ENCODE measurements around the gene MACROD2.
"Not testable (repeated sequence)": the region's sequence is repeated elsewhere in the genome, so short reads cannot be mapped to it uniquely, and the experiment has no call there.

DNA sequence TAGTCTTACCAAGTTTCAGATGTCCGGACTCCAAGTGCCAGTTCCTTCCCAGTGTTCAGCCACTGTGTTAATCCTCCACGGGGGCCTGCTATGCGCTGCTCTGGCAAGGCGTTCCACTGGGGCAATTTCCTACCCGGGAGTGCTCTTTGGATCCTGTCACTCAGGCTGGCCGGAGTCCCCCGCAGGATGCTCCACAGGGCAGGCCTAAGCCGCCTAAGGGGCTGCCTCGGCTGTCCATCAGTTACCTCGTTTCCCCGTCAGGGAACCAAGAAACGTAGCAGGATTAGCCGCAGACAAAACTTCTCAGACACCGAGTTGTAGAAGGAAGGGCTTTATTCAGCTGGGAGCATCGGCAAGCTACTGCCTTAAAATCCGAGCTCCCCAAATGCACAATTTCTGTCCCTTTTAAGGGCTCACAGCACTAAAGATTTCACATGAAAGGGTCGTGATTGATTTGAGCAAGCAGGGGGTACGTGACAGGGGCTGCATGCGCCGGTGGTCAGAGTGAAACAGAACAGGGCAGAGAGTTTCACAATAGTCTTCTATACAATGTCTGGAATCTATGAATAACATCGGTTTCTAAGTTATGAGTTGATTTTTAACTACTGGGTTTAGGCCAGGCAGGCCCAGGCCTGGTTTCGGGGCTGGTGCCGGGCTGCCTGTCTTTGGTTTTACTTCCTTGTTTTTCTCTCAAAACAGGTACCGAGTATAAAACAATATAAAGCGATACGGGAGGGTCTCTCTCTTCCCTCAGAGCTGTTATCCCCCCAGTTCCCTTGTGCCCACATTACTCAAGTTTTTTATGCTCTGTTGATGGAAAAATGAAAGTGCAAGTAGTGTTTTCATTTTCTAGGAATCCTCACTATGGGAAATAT lies 1990.4 kb downstream of the MACROD2 start:
- TF ChIP-seq, protein P1, sequence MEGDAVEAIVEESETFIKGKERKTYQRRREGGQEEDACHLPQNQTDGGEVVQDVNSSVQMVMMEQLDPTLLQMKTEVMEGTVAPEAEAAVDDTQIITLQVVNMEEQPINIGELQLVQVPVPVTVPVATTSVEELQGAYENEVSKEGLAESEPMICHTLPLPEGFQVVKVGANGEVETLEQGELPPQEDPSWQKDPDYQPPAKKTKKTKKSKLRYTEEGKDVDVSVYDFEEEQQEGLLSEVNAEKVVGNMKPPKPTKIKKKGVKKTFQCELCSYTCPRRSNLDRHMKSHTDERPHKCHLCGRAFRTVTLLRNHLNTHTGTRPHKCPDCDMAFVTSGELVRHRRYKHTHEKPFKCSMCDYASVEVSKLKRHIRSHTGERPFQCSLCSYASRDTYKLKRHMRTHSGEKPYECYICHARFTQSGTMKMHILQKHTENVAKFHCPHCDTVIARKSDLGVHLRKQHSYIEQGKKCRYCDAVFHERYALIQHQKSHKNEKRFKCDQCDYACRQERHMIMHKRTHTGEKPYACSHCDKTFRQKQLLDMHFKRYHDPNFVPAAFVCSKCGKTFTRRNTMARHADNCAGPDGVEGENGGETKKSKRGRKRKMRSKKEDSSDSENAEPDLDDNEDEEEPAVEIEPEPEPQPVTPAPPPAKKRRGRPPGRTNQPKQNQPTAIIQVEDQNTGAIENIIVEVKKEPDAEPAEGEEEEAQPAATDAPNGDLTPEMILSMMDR (IDR thresholded peaks at IDR 0.05), result not testable (repeated sequence)
- TF ChIP-seq POLR2A (IDR thresholded peaks at IDR 0.05); EP300 (IDR thresholded peaks at IDR 0.05; ENCODE audit: low read depth); POLR2AphosphoS5 (IDR thresholded peaks at IDR 0.05): not testable (repeated sequence)
